Measurements from ENCODE around the gene CSNK1G2.

Gene CSNK1G2

GRCh38 chr19:1979642-1980041 lies 38.7 kb downstream of the CSNK1G2 start:
- H3K27me3 ChIP-seq (replicated peaks; ENCODE audit: insufficient read depth, low read length), result no peaks in the 10 kb centered on the region
- no peaks in the 10 kb centered on the region for H3K9me2 ChIP-seq (replicated peaks; ENCODE audit: insufficient read depth, low read length)
- no peak overlapping the region for H2AFZ ChIP-seq (ENCODE audit: low read length)
- H3K4me1 ChIP-seq (ENCODE audit: low read length), result no peaks in the 10 kb centered on the region
- no peak overlapping the region for H3K4me2 ChIP-seq (ENCODE audit: low read depth, low read length)
- H3K9me3 ChIP-seq (replicated peaks; ENCODE audit: insufficient read depth, low read length), result no peaks in the 10 kb centered on the region
- H3K27ac ChIP-seq (ENCODE audit: low read length), result no peak overlapping the region
- no peak overlapping the region for H3K9ac ChIP-seq (ENCODE audit: low read length)
- DNase-seq, result no peak
- H3K36me3 ChIP-seq (replicated peaks; ENCODE audit: insufficient read depth, low read length), result no peaks in the 10 kb centered on the region; the same call in 1 of the 2 replicates
- no peak overlapping the region for H3K4me3 ChIP-seq (ENCODE audit: low read length)
- TF ChIP-seq CTCF (IDR thresholded peaks at IDR 0.05; ENCODE audit: low read length) (no peak), EZH2 (optimal IDR thresholded peaks at IDR 0.05; ENCODE audit: low read depth, low read length) (no peak), EZH2phosphoT487 (IDR thresholded peaks at IDR 0.05; ENCODE audit: low read length) (no peak)
- H4K20me1 ChIP-seq (ENCODE audit: insufficient read depth, low read length), result no peaks in the 10 kb centered on the region
- H3K79me2 ChIP-seq (ENCODE audit: low read length), result peaks cover 28% of the 10 kb centered on the region
- no peaks in the 10 kb centered on the region for H3F3A ChIP-seq (ENCODE audit: insufficient read depth, low read length)

- Histone ChIP-seq H4K20me1 (ENCODE audit: insufficient read depth, low read length) (no peaks in the 10 kb centered on the region), H3K27me3 (replicated peaks; ENCODE audit: insufficient read depth, low read length) (no peaks in the 10 kb centered on the region), H3F3A (ENCODE audit: insufficient read depth, low read length) (no peaks in the 10 kb centered on the region), H3K9ac (ENCODE audit: low read length) (no peak overlapping the region), H3K9me2 (replicated peaks; ENCODE audit: insufficient read depth, low read length) (no peaks in the 10 kb centered on the region), H3K4me2 (ENCODE audit: low read depth, low read length) (no peak overlapping the region), H3K79me2 (ENCODE audit: low read length) (peaks cover 22% of the 10 kb centered on the region), H3K4me1 (ENCODE audit: low read length) (no peaks in the 10 kb centered on the region), H3K4me3 (ENCODE audit: low read length) (no peak overlapping the region), H3K9me3 (replicated peaks; ENCODE audit: insufficient read depth, low read length) (no peaks in the 10 kb centered on the region), H2AFZ (ENCODE audit: low read length) (no peak overlapping the region), H3K27ac (ENCODE audit: low read length) (no peak overlapping the region), H3K36me3 (replicated peaks; ENCODE audit: insufficient read depth, low read length) (no peaks in the 10 kb centered on the region; the same call in 1 of the 2 replicates)
- no peak for DNase-seq
- no peak for TF ChIP-seq CTCF (IDR thresholded peaks at IDR 0.05; ENCODE audit: low read length)
- no peak for TF ChIP-seq EZH2 (optimal IDR thresholded peaks at IDR 0.05; ENCODE audit: low read depth, low read length)
- TF ChIP-seq EZH2phosphoT487 (IDR thresholded peaks at IDR 0.05; ENCODE audit: low read length), result no peak
Observed at GRCh38 chr19:1980091-1980808, 39.3 kb downstream of the CSNK1G2 start.

GRCh38 chr19:1980809-1981181 lies 39.8 kb downstream of the CSNK1G2 start:
- no peak overlapping the region for H3K4me3 ChIP-seq (ENCODE audit: low read length)
- H3F3A ChIP-seq (ENCODE audit: insufficient read depth, low read length), result no peaks in the 10 kb centered on the region
- no peaks in the 10 kb centered on the region for H3K9me2 ChIP-seq (replicated peaks; ENCODE audit: insufficient read depth, low read length)
- H3K36me3 ChIP-seq (replicated peaks; ENCODE audit: insufficient read depth, low read length), result no peaks in the 10 kb centered on the region; the same call in 1 of the 2 replicates
- no peaks in the 10 kb centered on the region for H3K4me1 ChIP-seq (ENCODE audit: low read length)
- TF ChIP-seq CTCF (IDR thresholded peaks at IDR 0.05; ENCODE audit: low read length), result no peak
- no peak for TF ChIP-seq EZH2 (optimal IDR thresholded peaks at IDR 0.05; ENCODE audit: low read depth, low read length)
- TF ChIP-seq EZH2phosphoT487 (IDR thresholded peaks at IDR 0.05; ENCODE audit: low read length), result no peak
- H3K9me3 ChIP-seq (replicated peaks; ENCODE audit: insufficient read depth, low read length), result no peaks in the 10 kb centered on the region
- no peaks in the 10 kb centered on the region for H3K27me3 ChIP-seq (replicated peaks; ENCODE audit: insufficient read depth, low read length)
- peaks cover 16% of the 10 kb centered on the region for H3K79me2 ChIP-seq (ENCODE audit: low read length)
- no peak overlapping the region for H2AFZ ChIP-seq (ENCODE audit: low read length)
- no peak overlapping the region for H3K27ac ChIP-seq (ENCODE audit: low read length)
- no peak overlapping the region for H3K9ac ChIP-seq (ENCODE audit: low read length)
- no peaks in the 10 kb centered on the region for H4K20me1 ChIP-seq (ENCODE audit: insufficient read depth, low read length)
- DNase-seq, result no peak
- no peak overlapping the region for H3K4me2 ChIP-seq (ENCODE audit: low read depth, low read length)

All from MM.1S (cell line).